NCI-H2196 (cell line): ENCODE results near the gene SHISAL1.

ENCODE experiments used
- DNase-seq: peaks from one replicate; lab custom pipeline; 2025; ENCODE audit not compliant: unreplicated experiment; lab: John Stamatoyannopoulos, UW

Gene SHISAL1

GRCh38 chr22:44263547-44263946, 49.2 kb downstream of the SHISAL1 start:
- no peak for DNase-seq

GRCh38 chr22:44261861-44262595, 50.7 kb downstream of the SHISAL1 start:
- no peak for DNase-seq

GRCh38 chr22:44261164-44261860, 51.4 kb downstream of the SHISAL1 start:
- DNase-seq, result no peak

- DNase-seq, result no peak
Observed at GRCh38 chr22:44260216-44261035, 52.3 kb downstream of the SHISAL1 start.

GRCh38 chr22:44259366-44260215, 53.2 kb downstream of the SHISAL1 start:
- DNase-seq, result no peak

GRCh38 chr22:44256556-44257485, 55.9 kb downstream of the SHISAL1 start:
- no peak for DNase-seq

GRCh38 chr22:44256085-44256484, 56.7 kb downstream of the SHISAL1 start:
- no peak for DNase-seq

GRCh38 chr22:44254811-44255210, 57.9 kb downstream of the SHISAL1 start:
- no peak for DNase-seq

- no peak for DNase-seq
Observed at GRCh38 chr22:44249376-44250147, 63.2 kb downstream of the SHISAL1 start.

GRCh38 chr22:44248926-44249325, 63.8 kb downstream of the SHISAL1 start:
- no peak for DNase-seq

- DNase-seq, result no peak
Observed at GRCh38 chr22:44247923-44248892, 64.5 kb downstream of the SHISAL1 start.

- no peak for DNase-seq
Observed at GRCh38 chr22:44247346-44247745, 65.4 kb downstream of the SHISAL1 start.

- DNase-seq, result no peak
Observed at GRCh38 chr22:44246615-44247326, 66.0 kb downstream of the SHISAL1 start.

- no peak for DNase-seq
Observed at GRCh38 chr22:44245867-44246266, 66.9 kb downstream of the SHISAL1 start.

- no peak for DNase-seq
Observed at GRCh38 chr22:44245438-44245837, 67.3 kb downstream of the SHISAL1 start.

GRCh38 chr22:44244265-44244822, 68.4 kb downstream of the SHISAL1 start:
- DNase-seq, result no peak

GRCh38 chr22:44243761-44244160, 69.0 kb downstream of the SHISAL1 start:
- no peak for DNase-seq
